Thyroid gland (tissue), 4 donors: ENCODE data around the gene DGKQ. TPM values are rescaled to one million over a fixed set of nuclear protein-coding genes. Genes with fewer than 3 reads are reported as not detected.

ENCODE experiments used
- DNase-seq, 2 donors: peaks; one replicate each; pipeline ENCODE4 v3.0.0-alpha.2; 2019
- H3K27ac ChIP-seq, 3 donors: fragments of 200-600 bp; sonication (generic); 1 replicate in 2 of 3; 2 replicates in 1 of 3; pipeline ENCODE4 v1.5.1; 2016 to 2019; ENCODE audit warnings: mild to moderate bottlenecking in 1 of 3, moderate library complexity in 1 of 3
- H3K27me3 ChIP-seq: fragments of 200-600 bp; sonication (generic); one replicate; pipeline ENCODE4 v1.5.1; 2019
- H3K36me3 ChIP-seq, 2 donors: fragments of 200-600 bp; sonication (generic); one replicate each; pipeline ENCODE4 v1.5.1; 2016 to 2019
- H3K4me1 ChIP-seq, 2 donors: fragments of 200-600 bp; sonication (generic); one replicate each; pipeline ENCODE4 v1.5.1; 2017 to 2019
- H3K4me3 ChIP-seq, 3 donors: fragments of 200-600 bp; sonication (generic); replicated peaks in 1 of 3; 1 replicate in 2 of 3; 2 replicates in 1 of 3; pipeline ENCODE4 v1.5.1; 2016; ENCODE audit warnings: mild to moderate bottlenecking in 1 of 3
- H3K9me3 ChIP-seq: fragments of 200-600 bp; sonication (generic); one replicate; pipeline ENCODE4 v1.5.1; 2017
- POLR2A ChIP-seq, 2 donors: fragments of 450-650 bp; IDR thresholded peaks; one replicate each; pipeline ENCODE4 v1.6.1; 2017; ENCODE audit warnings: antibody characterized with exemption in 2 of 2, mild to moderate bottlenecking in 2 of 2, moderate library complexity in 1 of 2
- WGBS, 2 donors: methylation state at CpG; one replicate each; pipeline ENCODE4 v1.1.5; 2017; 5-methylcytosine and 5-hydroxymethylcytosine counted together
- intact Hi-C: fragments of 100-400 bp; cut with DNase I; formaldehyde crosslinking; loops from one replicate; pipeline ENCODE4 v1.15.1; 2023
- total RNA-seq, 4 donors: library from RNA; depleted of rRNA; stranded (reverse); fragments of >200 nt; gene quantifications; one replicate each; pipeline ENCODE4 v1.2.3, GENCODE V29; 2016
- TF ChIP-seq, protein P1 (sequence below), 6 experiments: fragments of 200-600 bp in 3 of 6; fragments of 450-650 bp in 3 of 6; sonication (generic) in 3 of 6; IDR thresholded peaks; one replicate each; pipeline ENCODE4 v1.5.1; 2016 to 2019; ENCODE audit warnings: antibody characterized with exemption in 6 of 6, mild to moderate bottlenecking in 2 of 6, inconsistent platforms in 1 of 6, moderate library complexity in 1 of 6

The DGKQ gene
- total RNA-seq, 4 donors from 2014 or later, result 10.2 to 17.0 (median 11.6) TPM

DNA sequence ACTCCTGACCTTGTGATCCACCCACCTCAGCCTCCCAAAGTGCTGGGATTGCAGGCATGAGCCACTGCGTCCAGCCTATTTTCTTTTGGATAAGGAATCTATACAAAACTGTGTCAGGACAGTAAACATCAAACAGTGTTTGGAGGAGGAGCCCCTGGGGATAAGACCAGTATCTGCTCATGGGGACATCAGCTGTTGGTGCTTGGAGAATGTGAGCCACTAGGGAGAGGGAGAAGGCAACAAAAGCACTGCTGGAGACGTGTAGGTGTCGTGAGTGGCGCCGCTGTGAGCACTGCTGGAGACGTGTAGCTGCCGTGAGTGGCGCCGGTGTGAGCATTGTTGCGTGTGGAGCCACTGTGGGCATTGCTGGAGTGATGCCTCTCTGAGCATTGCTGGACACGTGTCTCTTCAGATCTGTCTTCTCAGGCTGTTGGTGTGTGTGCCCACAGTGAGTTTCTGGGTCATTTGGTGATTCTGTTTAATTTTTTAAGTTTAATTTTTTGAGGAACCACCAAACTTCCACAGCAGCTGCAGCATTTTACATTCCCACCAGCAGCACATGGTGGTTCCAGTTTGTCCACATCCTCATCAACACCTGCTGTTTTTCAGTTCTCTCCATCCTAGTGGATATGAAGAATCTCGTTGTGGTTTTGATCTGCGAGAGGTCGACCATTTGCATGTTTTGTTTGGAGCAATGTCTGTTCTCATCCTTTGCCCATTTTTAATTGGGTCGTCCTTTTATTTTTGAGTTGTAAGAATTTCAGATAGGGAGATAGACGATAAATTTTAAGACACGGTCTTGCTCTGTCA, 19.0 kb downstream of the DGKQ start:
- Histone ChIP-seq H3K27ac (no peak overlapping the region), H3K36me3 (peaks cover 6 to 8% of the 10 kb centered on the region in 2 donors), H3K4me3 (no peak overlapping the region), H3K4me1 (no peaks in the 10 kb centered on the region), H3K9me3 (no peaks in the 10 kb centered on the region), H3K27me3 (no peaks in the 10 kb centered on the region)
- no peak for DNase-seq
- intact Hi-C loops, result no loop called here
- TF ChIP-seq POLR2A (IDR thresholded peaks at IDR 0.05), result no peak
- TF ChIP-seq, protein P1, sequence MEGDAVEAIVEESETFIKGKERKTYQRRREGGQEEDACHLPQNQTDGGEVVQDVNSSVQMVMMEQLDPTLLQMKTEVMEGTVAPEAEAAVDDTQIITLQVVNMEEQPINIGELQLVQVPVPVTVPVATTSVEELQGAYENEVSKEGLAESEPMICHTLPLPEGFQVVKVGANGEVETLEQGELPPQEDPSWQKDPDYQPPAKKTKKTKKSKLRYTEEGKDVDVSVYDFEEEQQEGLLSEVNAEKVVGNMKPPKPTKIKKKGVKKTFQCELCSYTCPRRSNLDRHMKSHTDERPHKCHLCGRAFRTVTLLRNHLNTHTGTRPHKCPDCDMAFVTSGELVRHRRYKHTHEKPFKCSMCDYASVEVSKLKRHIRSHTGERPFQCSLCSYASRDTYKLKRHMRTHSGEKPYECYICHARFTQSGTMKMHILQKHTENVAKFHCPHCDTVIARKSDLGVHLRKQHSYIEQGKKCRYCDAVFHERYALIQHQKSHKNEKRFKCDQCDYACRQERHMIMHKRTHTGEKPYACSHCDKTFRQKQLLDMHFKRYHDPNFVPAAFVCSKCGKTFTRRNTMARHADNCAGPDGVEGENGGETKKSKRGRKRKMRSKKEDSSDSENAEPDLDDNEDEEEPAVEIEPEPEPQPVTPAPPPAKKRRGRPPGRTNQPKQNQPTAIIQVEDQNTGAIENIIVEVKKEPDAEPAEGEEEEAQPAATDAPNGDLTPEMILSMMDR (IDR thresholded peaks at IDR 0.05), result no peak
- 95 to 96% methylated on average over 17 of the region's 17 CpGs for WGBS, 2 donors

DNA sequence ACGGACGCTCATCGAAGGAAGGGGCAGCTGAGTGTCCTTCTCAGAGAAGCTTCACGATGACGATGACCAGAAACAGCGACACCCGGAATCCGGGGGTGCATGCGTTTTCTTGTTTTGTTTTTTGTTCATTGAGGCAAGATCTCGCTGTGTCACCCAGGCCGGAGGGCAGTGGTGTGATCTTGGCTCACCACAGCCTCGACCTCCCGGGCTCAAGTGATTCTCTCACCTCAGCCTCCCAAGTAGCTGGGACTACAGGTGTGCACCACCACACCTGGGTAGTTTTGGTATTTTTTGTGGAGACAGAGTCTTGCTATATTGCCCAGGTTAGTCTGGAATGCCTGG, 19.8 kb downstream of the DGKQ start:
- H3K36me3 ChIP-seq, result peaks cover 6% of the 10 kb centered on the region in 2 donors
- no peaks in the 10 kb centered on the region for H3K27me3 ChIP-seq
- H3K27ac ChIP-seq, result no peak overlapping the region
- TF ChIP-seq, protein P1 (IDR thresholded peaks at IDR 0.05), result no peak
- TF ChIP-seq POLR2A (IDR thresholded peaks at IDR 0.05), result no peak
- H3K9me3 ChIP-seq, result no peaks in the 10 kb centered on the region
- 97 to 99% methylated on average over 13 of the region's 13 CpGs for WGBS, 2 donors
- no peak overlapping the region for H3K4me3 ChIP-seq
- no peak for DNase-seq
- H3K4me1 ChIP-seq, result no peaks in the 10 kb centered on the region
- intact Hi-C loops, result no loop called here

DNA sequence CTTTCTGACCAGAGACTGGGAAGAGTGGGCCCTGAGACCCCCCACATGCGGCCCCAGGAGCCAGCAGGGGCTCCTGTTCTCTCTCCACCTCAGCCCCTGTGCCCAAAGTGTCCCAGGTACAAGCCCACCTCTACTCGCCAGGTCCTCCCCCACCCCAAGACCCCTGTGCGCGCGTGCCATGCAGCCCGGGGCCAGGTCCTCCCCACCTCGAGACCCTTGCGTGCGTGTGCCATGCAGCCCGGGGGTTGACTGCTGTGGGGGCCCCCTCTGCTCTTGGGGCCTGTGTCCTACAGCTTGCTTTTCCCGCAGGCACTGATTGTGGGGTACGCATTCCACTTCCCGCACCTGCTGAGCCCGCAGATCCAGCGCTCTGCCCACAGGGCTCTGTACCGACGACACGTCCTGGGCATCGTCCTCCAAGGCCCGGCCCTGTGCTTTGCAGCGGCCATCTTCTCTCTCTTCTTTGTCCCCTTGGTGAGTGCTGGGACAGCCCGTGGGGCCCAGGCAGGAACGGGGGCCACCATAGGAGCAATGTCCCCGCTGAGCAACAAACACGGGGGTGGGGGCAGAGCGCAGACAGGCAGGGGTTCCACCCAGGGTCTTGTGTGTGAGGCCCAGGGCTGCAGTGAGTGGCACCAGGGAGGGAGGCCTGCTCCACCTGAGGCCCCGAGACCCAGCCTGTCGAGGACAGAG, 20.3 kb downstream of the DGKQ start:
- no peaks in the 10 kb centered on the region for H3K27me3 ChIP-seq
- no peaks in the 10 kb centered on the region for H3K4me1 ChIP-seq
- TF ChIP-seq, protein P1 (IDR thresholded peaks at IDR 0.05), result no peak
- no peak for TF ChIP-seq POLR2A (IDR thresholded peaks at IDR 0.05)
- 92 to 95% methylated on average over 16 to 26 of the region's 28 CpGs for WGBS, 2 donors
- no peak overlapping the region for H3K4me3 ChIP-seq
- no peak for DNase-seq
- intact Hi-C loops, result no loop called here
- H3K36me3 ChIP-seq, result peaks cover 1 to 6% of the 10 kb centered on the region in 2 donors
- no peaks in the 10 kb centered on the region for H3K9me3 ChIP-seq
- H3K27ac ChIP-seq, result no peak overlapping the region

DNA sequence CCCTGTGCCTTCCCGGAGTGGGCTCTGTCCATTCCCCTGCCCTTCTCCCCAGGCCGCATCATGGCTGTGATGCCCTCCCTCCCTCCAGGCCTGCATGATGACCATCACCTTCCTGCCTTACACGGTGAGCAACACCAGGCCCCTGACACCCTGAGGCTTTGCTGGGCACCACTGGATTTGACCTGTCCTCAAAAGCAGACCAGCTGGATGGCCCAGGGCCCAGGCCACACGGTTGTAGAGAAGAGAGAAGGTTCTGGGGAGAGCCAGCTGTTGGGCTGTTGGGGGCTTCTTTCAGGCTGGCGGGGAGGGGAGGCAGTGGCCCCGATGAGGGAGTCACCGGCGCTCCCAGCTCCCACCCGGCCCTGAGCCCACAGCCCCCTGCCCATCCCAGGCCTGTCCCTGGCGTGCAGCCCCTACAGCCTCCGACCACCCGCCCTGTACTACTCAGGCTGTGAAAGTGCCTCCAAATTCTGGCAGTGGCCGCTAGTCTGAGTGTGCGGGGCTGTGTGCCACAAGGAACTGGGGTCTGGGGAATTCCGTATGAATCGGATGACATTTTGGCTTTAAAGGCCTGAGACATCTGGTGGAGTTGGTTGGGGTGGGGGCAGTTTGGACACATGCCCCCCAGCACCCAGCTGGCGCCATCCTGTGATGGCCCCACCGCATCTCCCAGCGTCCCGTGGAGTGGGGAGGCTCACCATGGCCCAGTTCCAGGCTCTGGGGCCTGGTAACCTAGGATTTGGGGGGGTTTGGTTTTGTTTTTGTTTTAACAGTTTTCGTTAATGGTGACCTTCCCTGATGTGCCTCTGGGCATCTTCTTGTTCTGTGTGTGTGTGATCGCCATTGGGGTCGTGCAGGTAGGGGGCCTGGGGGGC, 21.5 kb downstream of the DGKQ start:
- Histone ChIP-seq H3K27ac (no peak overlapping the region), H3K4me3 (no peak overlapping the region), H3K27me3 (no peaks in the 10 kb centered on the region), H3K9me3 (no peaks in the 10 kb centered on the region), H3K36me3 (peaks cover 0 to 6% of the 10 kb centered on the region in 2 donors), H3K4me1 (no peaks in the 10 kb centered on the region)
- DNase-seq, result no peak
- TF ChIP-seq POLR2A (IDR thresholded peaks at IDR 0.05), result no peak
- TF ChIP-seq, protein P1 (IDR thresholded peaks at IDR 0.05), result no peak
- intact Hi-C loops, result no loop called here
- 89 to 92% methylated on average over 12 to 18 of the region's 23 CpGs for WGBS, 2 donors
